Endothelial cell of umbilical vein (primary cell): ENCODE results near the gene DOCK1. TPM values are rescaled to one million over a fixed set of nuclear protein-coding genes. Genes with fewer than 3 reads are reported as not detected.

Experiments
- BruUV-seq: library from RNA; stranded (reverse); fragments of 400-500 nt; replicated peaks from 2 replicates; lab custom pipeline; 2021; lab: Mats Ljungman, UMichigan
- CTCF ChIA-PET: fragments of 300-600, 350-600 bp; sonication (Branson Sonifier 250); formaldehyde crosslinking; loops from one replicate; lab custom pipeline; 2021; ENCODE audit warnings: antibody characterized with exemption, inconsistent platforms; lab: Charles Lee
- POLR2A ChIA-PET: fragments of 300-600, 350-600 bp; sonication (Branson Sonifier 250); formaldehyde crosslinking; loops from one replicate; lab custom pipeline; 2021; ENCODE audit warnings: antibody characterized with exemption, inconsistent platforms; lab: Charles Lee
- DNase-seq: peaks from one replicate; pipeline ENCODE4 v3.0.0-alpha.2; 2011; ENCODE audit warnings: low read depth, low spot score
- FAIRE-seq: peaks from 2 replicates; lab custom pipeline; 2011; peaks lifted over from hg19 to GRCh38; lab: Jason Lieb, UNC
- H2AFZ ChIP-seq: 2 replicates; pipeline ENCODE4 v1.6.0; 2012; ENCODE audit warnings: low read depth, low read length, control low read depth, inconsistent platforms
- H3K27ac ChIP-seq: 2 replicates; pipeline ENCODE4 v1.5.1; 2011; ENCODE audit warnings: low read depth, mild to moderate bottlenecking, control low read depth, low read length, moderate library complexity; ENCODE audit not compliant: insufficient read depth
- H3K27me3 ChIP-seq, 2 experiments: 2 replicates each; pipeline versions ENCODE4 v1.6.0 to v1.6.1; 2011; ENCODE audit warnings: low read length in 2 of 2, mixed read lengths in 1 of 2; ENCODE audit not compliant: control insufficient read depth in 2 of 2, insufficient read depth in 2 of 2
- H3K36me3 ChIP-seq, 2 experiments: 2 replicates in 1 of 2; 3 replicates in 1 of 2; pipeline ENCODE4 v1.5.1; 2011; ENCODE audit warnings: low read length in 2 of 2, mild to moderate bottlenecking in 1 of 2, moderate library complexity in 1 of 2; ENCODE audit not compliant: control insufficient read depth in 2 of 2, insufficient read depth in 2 of 2; ENCODE audit errors: extremely low read depth in 1 of 2
- H3K4me1 ChIP-seq: 3 replicates; pipeline ENCODE4 v1.5.1; 2011; ENCODE audit warnings: mild to moderate bottlenecking, low read length; ENCODE audit not compliant: control insufficient read depth, insufficient read depth; ENCODE audit errors: extremely low read depth
- H3K4me2 ChIP-seq: 2 replicates; pipeline ENCODE4 v1.6.1; 2011; ENCODE audit warnings: low read length, control low read depth, mixed read lengths; ENCODE audit not compliant: insufficient read depth
- H3K4me3 ChIP-seq, 3 experiments: fragments of 200-600 bp in 1 of 3; sonication (generic), shearing (Covaris generic) in 1 of 3; replicated peaks in 1 of 3; 2 replicates each; pipeline ENCODE4 v1.5.1; 2011 to 2016; ENCODE audit warnings: control low read depth in 3 of 3, low read length in 3 of 3, mild to moderate bottlenecking in 2 of 3, inconsistent platforms in 1 of 3, low read depth in 1 of 3, moderate library complexity in 1 of 3; ENCODE audit not compliant: insufficient read depth in 1 of 3
- H3K79me2 ChIP-seq: 2 replicates; pipeline ENCODE4 v1.6.0; 2012; ENCODE audit warnings: low read length, inconsistent platforms; ENCODE audit not compliant: control insufficient read depth, insufficient read depth
- H3K9ac ChIP-seq: replicated peaks from 2 replicates; pipeline ENCODE3; 2011; ENCODE audit warnings: low read length, control low read depth; ENCODE audit not compliant: insufficient read depth; ENCODE audit errors: extremely low read depth
- H3K9me1 ChIP-seq: replicated peaks from 3 replicates; pipeline ENCODE4 v1.6.0; 2011; ENCODE audit warnings: mild to moderate bottlenecking, low read length; ENCODE audit not compliant: control insufficient read depth, insufficient read depth; ENCODE audit errors: extremely low read depth
- H3K9me3 ChIP-seq: replicated peaks from 2 replicates; pipeline ENCODE4 v1.5.1; 2012; ENCODE audit warnings: low read length, inconsistent platforms; ENCODE audit not compliant: control insufficient read depth, insufficient read depth
- H4K20me1 ChIP-seq: replicated peaks from 2 replicates; pipeline ENCODE3; 2011; ENCODE audit warnings: mild to moderate bottlenecking, low read length; ENCODE audit not compliant: control insufficient read depth, insufficient read depth; ENCODE audit errors: extremely low read depth
- EZH2 ChIP-seq: IDR thresholded peaks from 2 replicates; pipeline ENCODE4 v1.6.1; 2012; ENCODE audit warnings: borderline replicate concordance, low read depth, mild to moderate bottlenecking, moderate library complexity, low read length, inconsistent platforms; ENCODE audit not compliant: severe bottlenecking
- FOS ChIP-seq: IDR thresholded peaks from 2 replicates; pipeline ENCODE4 v1.6.1; 2011; ENCODE audit warnings: mild to moderate bottlenecking, low read length, moderate library complexity, borderline replicate concordance; ENCODE audit not compliant: insufficient read depth
- GATA2 ChIP-seq: IDR thresholded peaks from 2 replicates; pipeline ENCODE4 v1.7.0; 2011; ENCODE audit warnings: low read depth, mild to moderate bottlenecking, moderate library complexity, mixed read lengths, low read length; ENCODE audit not compliant: insufficient read length, insufficient read depth
- JUN ChIP-seq: IDR thresholded peaks from 2 replicates; pipeline ENCODE4 v1.6.1; 2011; ENCODE audit warnings: borderline replicate concordance, low read depth; ENCODE audit not compliant: insufficient read length, insufficient read depth
- MYC ChIP-seq: IDR thresholded peaks from one replicate; pipeline ENCODE4 v1.6.1; 2011; ENCODE audit warnings: mild to moderate bottlenecking, low read depth, low read length
- POLR2A ChIP-seq: IDR thresholded peaks from 2 replicates; pipeline ENCODE4 v1.6.1; 2012; ENCODE audit warnings: low read depth, mild to moderate bottlenecking, control low read depth, low read length
- POLR2AphosphoS5 ChIP-seq: IDR thresholded peaks from 2 replicates; pipeline ENCODE4 v1.6.1; 2012; ENCODE audit warnings: low read depth, mild to moderate bottlenecking, control low read depth, low read length, moderate library complexity; ENCODE audit not compliant: insufficient read depth
- dilution Hi-C: fragments of 300-500 bp; cut with MboI; formaldehyde crosslinking; loops from one replicate; pipeline ENCODE4 v1.15.0; 2019; ENCODE audit warnings: low sequenced_read_pairs; ENCODE audit not compliant: extremely low pct_ligation_motif_present
- intact Hi-C: fragments of 100-400 bp; cut with micrococcal nuclease; formaldehyde crosslinking; loops from one replicate; pipeline ENCODE4 v1.10.0; 2022
- polyA plus RNA-seq, 4 experiments: library from polyadenylated mRNA; depleted of rRNA in 3 of 4; stranded (reverse) in 3 of 4; unstranded in 1 of 4; fragments of >200 nt; gene quantifications; 2 replicates each; pipeline versions ENCODE4 v1.2.1 to v1.2.3, GENCODE V29; 2011 to 2012; ENCODE audit warnings: missing spikeins in 1 of 4
- total RNA-seq: library from RNA; stranded (reverse); gene quantifications from 2 replicates; pipeline ENCODE4 v1.2.3, GENCODE V29; 2021
- TF ChIP-seq, protein P1 (sequence below), 2 donors: IDR thresholded peaks; 1 replicate in 1 of 2; 2 replicates in 1 of 2; pipeline ENCODE4 v1.5.1; 2011; ENCODE audit warnings: low read length in 2 of 2, mild to moderate bottlenecking in 2 of 2, moderate library complexity in 2 of 2, control low read depth in 1 of 2, inconsistent platforms in 1 of 2, low read depth in 1 of 2; ENCODE audit not compliant: insufficient read depth in 1 of 2; ENCODE audit errors: extremely low read depth in 1 of 2
- TF ChIP-seq, protein P2 (sequence below): IDR thresholded peaks from 2 replicates; pipeline ENCODE4 v1.6.1; 2011; ENCODE audit not compliant: insufficient read depth, insufficient read length

The DOCK1 gene
- total and polyA plus RNA-seq, 2 donors (not counting 3 experiments of a cell fraction or from before 2014, with no cell fraction given) = 22.5 to 83.1 TPM

DNA sequence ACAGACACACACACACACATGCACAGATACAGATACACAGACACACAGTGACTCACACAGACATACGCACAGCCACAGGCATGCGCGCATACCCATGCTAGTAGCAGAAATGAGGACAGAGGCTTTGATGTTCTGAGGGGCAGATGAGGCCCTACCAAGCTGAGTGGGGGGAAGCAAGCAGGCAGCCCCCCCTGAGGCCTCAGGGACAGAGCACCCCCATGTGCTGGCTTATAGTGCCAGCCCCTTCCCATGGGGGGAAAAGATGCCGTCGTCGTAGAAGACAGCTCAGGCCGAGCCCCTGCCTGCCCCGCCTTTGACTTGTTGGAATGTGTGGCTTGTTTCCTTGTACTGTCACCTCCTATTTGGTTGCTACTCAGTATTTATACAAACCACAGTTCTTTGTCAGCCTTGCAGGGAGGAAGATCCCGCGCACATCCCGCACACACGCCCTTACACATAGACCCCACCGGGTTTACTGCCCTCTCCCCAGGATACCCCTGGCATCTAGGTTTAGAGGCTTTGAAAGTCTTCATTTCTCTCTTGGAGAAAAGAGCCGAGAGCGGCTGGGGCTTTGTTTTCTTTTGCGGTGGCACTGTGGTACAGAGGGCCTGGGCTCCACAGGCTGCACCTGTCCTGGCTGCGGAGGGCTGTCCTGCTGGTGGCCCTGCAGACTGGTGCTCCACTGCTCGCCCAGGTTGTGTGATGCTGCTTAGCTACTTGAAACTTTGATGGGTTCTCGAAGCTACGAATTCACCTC is 112.5 kb downstream of the DOCK1 start:
- H3K4me1 ChIP-seq = no peaks in the 10 kb centered on the region
- intact Hi-C loops = no loop called here
- no peaks in the 10 kb centered on the region for H3K9me3 ChIP-seq
- H3K4me2 ChIP-seq = no peak overlapping the region
- dilution Hi-C loops = no loop called here
- BruUV-seq = no TSS peak
- peaks cover 3 to 20% of the 10 kb centered on the region in 2 experiments for H3K36me3 ChIP-seq
- H3K79me2 ChIP-seq = no peaks in the 10 kb centered on the region
- CTCF ChIA-PET = no interaction called here
- POLR2A ChIA-PET = no interaction called here
- DNase-seq = no peak
- H3K27me3 ChIP-seq = no peaks in the 10 kb centered on the region
- H3K9ac ChIP-seq = no peak overlapping the region
- no peak overlapping the region for H3K27ac ChIP-seq
- TF ChIP-seq, protein P1, sequence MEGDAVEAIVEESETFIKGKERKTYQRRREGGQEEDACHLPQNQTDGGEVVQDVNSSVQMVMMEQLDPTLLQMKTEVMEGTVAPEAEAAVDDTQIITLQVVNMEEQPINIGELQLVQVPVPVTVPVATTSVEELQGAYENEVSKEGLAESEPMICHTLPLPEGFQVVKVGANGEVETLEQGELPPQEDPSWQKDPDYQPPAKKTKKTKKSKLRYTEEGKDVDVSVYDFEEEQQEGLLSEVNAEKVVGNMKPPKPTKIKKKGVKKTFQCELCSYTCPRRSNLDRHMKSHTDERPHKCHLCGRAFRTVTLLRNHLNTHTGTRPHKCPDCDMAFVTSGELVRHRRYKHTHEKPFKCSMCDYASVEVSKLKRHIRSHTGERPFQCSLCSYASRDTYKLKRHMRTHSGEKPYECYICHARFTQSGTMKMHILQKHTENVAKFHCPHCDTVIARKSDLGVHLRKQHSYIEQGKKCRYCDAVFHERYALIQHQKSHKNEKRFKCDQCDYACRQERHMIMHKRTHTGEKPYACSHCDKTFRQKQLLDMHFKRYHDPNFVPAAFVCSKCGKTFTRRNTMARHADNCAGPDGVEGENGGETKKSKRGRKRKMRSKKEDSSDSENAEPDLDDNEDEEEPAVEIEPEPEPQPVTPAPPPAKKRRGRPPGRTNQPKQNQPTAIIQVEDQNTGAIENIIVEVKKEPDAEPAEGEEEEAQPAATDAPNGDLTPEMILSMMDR (IDR thresholded peaks at IDR 0.05; ENCODE audit: extremely low read depth in 1 of 2, insufficient read depth in 1 of 2, low read depth in 1 of 2, low read length in 2 of 2) = no peak
- TF ChIP-seq EZH2 = no peak
- TF ChIP-seq, protein P2, sequence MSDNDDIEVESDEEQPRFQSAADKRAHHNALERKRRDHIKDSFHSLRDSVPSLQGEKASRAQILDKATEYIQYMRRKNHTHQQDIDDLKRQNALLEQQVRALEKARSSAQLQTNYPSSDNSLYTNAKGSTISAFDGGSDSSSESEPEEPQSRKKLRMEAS = no peak
- TF ChIP-seq POLR2AphosphoS5 = no peak
- TF ChIP-seq MYC = no peak
- no peak for TF ChIP-seq GATA2
- TF ChIP-seq JUN = no peak
- TF ChIP-seq FOS = no peak
- TF ChIP-seq POLR2A = no peak
- no peak for FAIRE-seq
- H2AFZ ChIP-seq = no peak overlapping the region
- H3K9me1 ChIP-seq = no peaks in the 10 kb centered on the region
- no peak overlapping the region for H3K4me3 ChIP-seq
- no peaks in the 10 kb centered on the region for H4K20me1 ChIP-seq
